Left hindlimb (tissue), 1 donor: ENCODE measurements around the gene LINC00305.

ENCODE experiments used
- DNase-seq: peaks from one replicate; pipeline ENCODE4 v3.0.0-alpha.2; 2018

LINC00305 gene

GRCh38 chr18:64148988-64149387 is at the start of gene LINC00305:
Gene LINC00305 (minus strand): TSS chr18:64149088.
- DNase-seq, result no peak

GRCh38 chr18:64191069-64191468 is 42.2 kb upstream of the LINC00305 start:
- no peak for DNase-seq

GRCh38 chr18:64185987-64186386 is 37.1 kb upstream of the LINC00305 start:
- DNase-seq, result no peak

- DNase-seq, result no peak
Measured at GRCh38 chr18:64183665-64184064, 34.8 kb upstream of the LINC00305 start.

- DNase-seq, result no peak
Measured at GRCh38 chr18:64180617-64181016, 31.7 kb upstream of the LINC00305 start.

- DNase-seq, result no peak
Measured at GRCh38 chr18:64180171-64180570, 31.3 kb upstream of the LINC00305 start.

GRCh38 chr18:64179556-64180080 is 30.7 kb upstream of the LINC00305 start:
- DNase-seq, result no peak

- DNase-seq, result no peak
Measured at GRCh38 chr18:64178860-64179259, 30.0 kb upstream of the LINC00305 start.

- DNase-seq, result no peak
Measured at GRCh38 chr18:64175432-64175831, 26.5 kb upstream of the LINC00305 start.

GRCh38 chr18:64171576-64171975 is 22.7 kb upstream of the LINC00305 start:
- DNase-seq, result no peak

GRCh38 chr18:64167408-64167925 is 18.6 kb upstream of the LINC00305 start:
- no peak for DNase-seq

GRCh38 chr18:64165906-64166305 is 17.0 kb upstream of the LINC00305 start:
- DNase-seq, result no peak

GRCh38 chr18:64164883-64165282 is 16.0 kb upstream of the LINC00305 start:
- DNase-seq, result no peak

- DNase-seq, result no peak
Measured at GRCh38 chr18:64149916-64150438, 1.1 kb upstream of the LINC00305 start.

GRCh38 chr18:64142904-64143303 is 6.0 kb downstream of the LINC00305 start:
- no peak for DNase-seq

- no peak for DNase-seq
Measured at GRCh38 chr18:64137914-64138313, 11.0 kb downstream of the LINC00305 start.

GRCh38 chr18:64134044-64134747 is 14.7 kb downstream of the LINC00305 start:
- no peak for DNase-seq

- no peak for DNase-seq
Measured at GRCh38 chr18:64132871-64133270, 16.0 kb downstream of the LINC00305 start.

- no peak for DNase-seq
Measured at GRCh38 chr18:64131314-64131713, 17.6 kb downstream of the LINC00305 start.

GRCh38 chr18:64127172-64127571 is 21.7 kb downstream of the LINC00305 start:
- no peak for DNase-seq

- no peak for DNase-seq
Measured at GRCh38 chr18:64119916-64120315, 29.0 kb downstream of the LINC00305 start.

- no peak for DNase-seq
Measured at GRCh38 chr18:64118406-64118805, 30.5 kb downstream of the LINC00305 start.

GRCh38 chr18:64116571-64117175 is 32.2 kb downstream of the LINC00305 start:
- DNase-seq, result no peak

- no peak for DNase-seq
Measured at GRCh38 chr18:64115881-64116280, 33.0 kb downstream of the LINC00305 start.
